Activated CD8-positive, alpha-beta T cell treated with anti-CD3 and anti-CD28 coated beads, Interleukin-2, amount 10 ng/mL, durations not matched to agents 7 days and 5 days (primary cell): ENCODE measurements around the gene KRT74. TPM values are rescaled to one million over a fixed set of nuclear protein-coding genes. Genes with fewer than 3 reads are reported as not detected.

Experiments used
- ATAC-seq: fragments of 150-1000 bp; cut with Tn5 transposase; one replicate; pipeline ENCODE4 v1.10.0; 2021; ENCODE audit warnings: moderate library complexity
- CTCF ChIA-PET: fragments of 350-600 bp; sonication (Branson Sonifier 250); formaldehyde crosslinking; loops from one replicate; lab custom pipeline; 2021; ENCODE audit warnings: antibody characterized with exemption; lab: Charles Lee
- POLR2A ChIA-PET: fragments of 350-600 bp; sonication (Branson Sonifier 250); formaldehyde crosslinking; loops from one replicate; lab custom pipeline; 2021; ENCODE audit warnings: antibody characterized with exemption; lab: Charles Lee
- DNase-seq: peaks from one replicate; pipeline ENCODE4 v3.0.0-alpha.2; 2020
- H3K27ac Mint-ChIP-seq: one replicate; pipeline ENCODE4 v1.8.0; 2021; ENCODE audit warnings: mild to moderate bottlenecking, mixed read lengths
- H3K27me3 Mint-ChIP-seq: one replicate; pipeline ENCODE4 v1.8.0; 2021; ENCODE audit warnings: low read depth, mixed read lengths
- H3K36me3 Mint-ChIP-seq: one replicate; pipeline ENCODE4 v1.8.0; 2021; ENCODE audit warnings: low read depth, mixed read lengths
- H3K4me1 Mint-ChIP-seq: one replicate; pipeline ENCODE4 v1.8.0; 2021; ENCODE audit warnings: low read depth, mixed read lengths
- H3K4me3 Mint-ChIP-seq: one replicate; pipeline ENCODE4 v1.8.0; 2021; ENCODE audit warnings: mild to moderate bottlenecking, mixed read lengths
- H3K9me3 Mint-ChIP-seq: one replicate; pipeline ENCODE4 v1.8.0; 2022; ENCODE audit warnings: mixed read lengths; ENCODE audit not compliant: insufficient read depth
- total RNA-seq, 2 experiments: library from RNA; stranded (reverse); gene quantifications; one replicate each; pipeline ENCODE4 v1.2.3, GENCODE V29; 2021

Gene KRT74
- total RNA-seq, 2 experiments from 2014 or later, result not detected

- ChIA-PET POLR2A (no interaction called here), CTCF (interaction anchor here (1.4 to 1.8 kb wide), 2 partner anchors 20 to 353 kb away, joined by 4 read pairs; no protein-coding TSS in a partner anchor)
- Mint-ChIP-seq H3K36me3 (no peaks in the 10 kb centered on the region), H3K27ac (peak overlapping the region; percentile 46), H3K4me3 (no peak overlapping the region), H3K9me3 (no peaks in the 10 kb centered on the region), H3K4me1 (peaks cover 13% of the 10 kb centered on the region), H3K27me3 (no peaks in the 10 kb centered on the region)
- ATAC-seq, result no peak
- DNase-seq, result no peak
Observed at GRCh38 chr12:52527121-52527800, 46.4 kb downstream of the KRT74 start.

- ChIA-PET POLR2A (no interaction called here), CTCF (interaction anchor here (1.4 kb wide), 1 partner anchor 354 kb away, joined by 4 read pairs; no protein-coding TSS in a partner anchor)
- H3K4me1 Mint-ChIP-seq, result peaks cover 13% of the 10 kb centered on the region
- ATAC-seq (peak; percentile 66), DNase-seq (peak; percentile 48)
- H3K36me3 Mint-ChIP-seq, result no peaks in the 10 kb centered on the region
- peak overlapping the region; percentile 46 for H3K27ac Mint-ChIP-seq
- no peak overlapping the region for H3K4me3 Mint-ChIP-seq
- H3K9me3 Mint-ChIP-seq, result no peaks in the 10 kb centered on the region
- H3K27me3 Mint-ChIP-seq, result no peaks in the 10 kb centered on the region
Observed at GRCh38 chr12:52526511-52526951, 47.1 kb downstream of the KRT74 start.

GRCh38 chr12:52525661-52526499 lies 47.8 kb downstream of the KRT74 start:
- DNase-seq, result no peak
- no peak for ATAC-seq
- POLR2A ChIA-PET, result no interaction called here
- H3K27me3 Mint-ChIP-seq, result no peaks in the 10 kb centered on the region
- peaks cover 13% of the 10 kb centered on the region for H3K4me1 Mint-ChIP-seq
- CTCF ChIA-PET, result interaction anchor here (1.4 kb wide), 1 partner anchor 354 kb away, joined by 4 read pairs; no protein-coding TSS in a partner anchor
- H3K27ac Mint-ChIP-seq, result peak overlapping the region; percentile 46
- H3K36me3 Mint-ChIP-seq, result no peaks in the 10 kb centered on the region
- H3K4me3 Mint-ChIP-seq, result no peak overlapping the region
- H3K9me3 Mint-ChIP-seq, result no peaks in the 10 kb centered on the region

DNA sequence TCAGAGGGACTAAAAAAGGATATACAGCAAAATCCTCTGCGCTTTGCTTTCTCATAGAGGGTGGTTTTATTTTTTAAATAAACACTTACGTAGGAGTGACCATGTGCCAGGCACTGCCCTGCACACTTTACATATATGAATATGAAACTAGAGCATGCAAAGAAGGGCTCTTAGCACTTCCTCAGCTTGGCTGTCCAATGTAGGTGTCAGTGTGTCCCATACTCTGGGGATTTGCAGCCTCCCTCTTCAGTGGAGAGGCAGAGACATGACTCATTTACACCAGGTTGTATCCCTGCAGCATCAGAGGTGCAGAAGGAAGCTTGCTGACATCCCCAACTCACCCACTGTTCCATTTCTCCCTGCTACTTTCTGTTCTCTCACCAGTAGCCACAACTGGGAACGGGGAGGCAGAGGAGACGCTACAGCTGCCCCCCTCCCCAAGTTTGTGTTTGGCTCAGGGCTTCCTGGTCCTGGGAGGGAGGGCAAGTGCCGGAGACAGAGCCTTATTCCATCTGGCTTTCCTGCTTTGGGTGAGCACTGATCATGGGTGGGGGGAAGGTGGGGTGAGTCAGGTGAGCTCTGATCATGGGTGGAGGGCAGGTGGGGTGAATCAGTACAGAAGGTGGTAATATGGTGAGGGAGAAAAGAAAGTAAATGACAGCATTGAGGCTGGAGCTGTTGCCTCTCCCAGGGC lies 48.6 kb downstream of the KRT74 start:
- Mint-ChIP-seq H3K36me3 (no peaks in the 10 kb centered on the region), H3K27ac (no peak overlapping the region), H3K4me3 (no peak overlapping the region), H3K27me3 (no peaks in the 10 kb centered on the region), H3K4me1 (peaks cover 13% of the 10 kb centered on the region), H3K9me3 (no peaks in the 10 kb centered on the region)
- ChIA-PET POLR2A (no interaction called here), CTCF (interaction anchor here (1.0 kb wide), 1 partner anchor 11 kb away, joined by 3 read pairs; no protein-coding TSS in a partner anchor)
- DNase-seq (peak; percentile 5), ATAC-seq (no peak)

DNA sequence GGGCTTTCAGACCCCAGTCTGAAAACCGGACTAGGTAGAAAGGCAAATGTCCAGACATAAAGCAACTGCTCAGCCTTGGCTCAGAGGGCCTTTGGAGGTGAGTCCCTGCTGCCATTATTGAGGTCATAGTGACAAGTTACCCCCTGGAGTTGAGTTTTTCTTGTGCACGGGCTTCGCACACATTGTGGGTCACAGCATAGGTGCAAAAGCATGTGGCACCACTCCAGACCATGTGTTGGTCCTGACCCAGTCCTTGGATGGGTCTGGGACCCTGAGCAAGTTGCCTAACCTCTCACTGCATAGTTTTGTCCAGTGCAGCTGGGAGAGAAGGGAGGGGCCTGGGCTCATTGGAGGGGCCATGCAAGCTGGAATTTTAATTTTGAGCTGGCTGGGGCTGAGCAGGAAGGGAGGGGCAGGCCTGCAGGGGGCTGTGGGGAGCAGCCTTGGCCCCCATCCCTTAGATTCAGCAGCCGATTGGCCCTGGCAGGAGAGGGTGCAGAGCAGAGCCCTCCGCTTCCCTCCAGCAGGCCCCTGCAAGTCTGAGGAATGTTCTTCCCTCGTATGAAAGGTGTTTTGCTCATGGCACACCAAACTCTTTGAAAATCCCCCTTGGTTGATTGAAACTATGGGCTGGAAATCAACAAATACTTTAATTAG lies 49.3 kb downstream of the KRT74 start:
- no peak overlapping the region for H3K4me3 Mint-ChIP-seq
- peak; percentile 12 for DNase-seq
- H3K27me3 Mint-ChIP-seq, result peaks cover under 1% of the 10 kb centered on the region
- H3K4me1 Mint-ChIP-seq, result peaks cover 13% of the 10 kb centered on the region
- POLR2A ChIA-PET, result no interaction called here
- no peaks in the 10 kb centered on the region for H3K36me3 Mint-ChIP-seq
- ATAC-seq, result no peak
- CTCF ChIA-PET, result interaction anchor here (1.0 kb wide), 1 partner anchor 11 kb away, joined by 3 read pairs; no protein-coding TSS in a partner anchor
- no peaks in the 10 kb centered on the region for H3K9me3 Mint-ChIP-seq
- H3K27ac Mint-ChIP-seq, result no peak overlapping the region

DNA sequence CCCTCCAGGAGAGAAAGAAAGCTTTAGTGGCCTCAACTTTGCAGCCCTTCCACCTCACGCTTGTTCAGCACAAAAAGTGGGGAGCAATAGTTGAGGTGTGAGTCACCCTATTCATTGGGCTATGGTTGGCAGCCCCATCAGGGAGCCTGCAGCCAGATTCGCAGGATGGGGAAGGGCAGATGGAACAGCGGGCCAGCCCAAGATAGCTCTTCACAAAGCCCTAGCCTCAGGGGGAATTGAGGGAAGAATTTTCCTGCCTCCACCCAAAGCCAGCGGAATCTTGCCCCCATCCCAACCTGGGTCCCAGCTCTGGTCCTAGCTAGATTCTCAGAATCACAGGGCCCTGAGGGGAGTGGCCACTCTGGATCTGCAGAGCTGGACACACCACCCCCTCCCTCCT lies 49.8 kb downstream of the KRT74 start:
- Mint-ChIP-seq H3K27me3 (peaks cover 4% of the 10 kb centered on the region), H3K9me3 (no peaks in the 10 kb centered on the region), H3K27ac (no peak overlapping the region), H3K4me1 (peaks cover 13% of the 10 kb centered on the region), H3K36me3 (no peaks in the 10 kb centered on the region), H3K4me3 (no peak overlapping the region)
- ChIA-PET POLR2A (no interaction called here), CTCF (interaction anchor here (1.0 kb wide), 1 partner anchor 10 kb away, joined by 3 read pairs; no protein-coding TSS in a partner anchor)
- DNase-seq (peak; percentile 5), ATAC-seq (no peak)

GRCh38 chr12:52522346-52523011 lies 51.2 kb downstream of the KRT74 start:
- no peaks in the 10 kb centered on the region for H3K36me3 Mint-ChIP-seq
- no peak overlapping the region for H3K27ac Mint-ChIP-seq
- ATAC-seq, result no peak
- no peak overlapping the region for H3K4me3 Mint-ChIP-seq
- peak; percentile 8 for DNase-seq
- H3K27me3 Mint-ChIP-seq, result peaks cover 6% of the 10 kb centered on the region
- ChIA-PET POLR2A (no interaction called here), CTCF (interaction anchor here (1.1 kb wide), 1 partner anchor 348 kb away, joined by 3 read pairs; no protein-coding TSS in a partner anchor)
- H3K4me1 Mint-ChIP-seq, result peaks cover 13% of the 10 kb centered on the region
- H3K9me3 Mint-ChIP-seq, result no peaks in the 10 kb centered on the region

- DNase-seq (peak; percentile 15), ATAC-seq (no peak)
- Mint-ChIP-seq H3K27ac (no peak overlapping the region), H3K9me3 (no peaks in the 10 kb centered on the region), H3K27me3 (peaks cover 6% of the 10 kb centered on the region), H3K4me3 (no peak overlapping the region), H3K4me1 (peaks cover 8% of the 10 kb centered on the region), H3K36me3 (no peaks in the 10 kb centered on the region)
- CTCF ChIA-PET, result interaction anchor here (1.1 kb wide), 1 partner anchor 349 kb away, joined by 3 read pairs; no protein-coding TSS in a partner anchor
- POLR2A ChIA-PET, result no interaction called here
Observed at GRCh38 chr12:52521568-52522266, 51.9 kb downstream of the KRT74 start.

DNA sequence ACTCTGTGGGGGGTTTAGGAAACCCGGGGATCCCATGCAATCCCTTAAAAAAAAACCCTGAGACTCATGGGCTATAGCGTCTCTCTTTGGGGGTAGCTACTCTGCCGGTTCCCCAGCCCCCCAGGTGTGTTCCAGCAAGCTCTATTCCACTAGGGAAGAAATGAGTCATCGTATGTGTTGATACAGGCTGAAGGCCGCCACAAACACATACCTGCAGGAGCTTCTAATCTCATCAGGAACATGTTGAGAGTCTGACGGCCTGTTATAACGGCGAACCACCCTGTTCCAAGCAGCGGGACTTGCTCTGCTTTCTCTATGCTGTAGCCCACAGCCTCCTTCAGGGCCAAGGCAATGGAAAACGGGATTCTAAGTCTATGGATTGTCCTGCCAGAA lies 52.5 kb downstream of the KRT74 start:
- Mint-ChIP-seq H3K9me3 (no peaks in the 10 kb centered on the region), H3K36me3 (no peaks in the 10 kb centered on the region), H3K4me3 (no peak overlapping the region), H3K4me1 (peaks cover 3% of the 10 kb centered on the region), H3K27ac (no peak overlapping the region), H3K27me3 (peaks cover 8% of the 10 kb centered on the region)
- POLR2A ChIA-PET, result no interaction called here
- ATAC-seq (no peak), DNase-seq (peak; percentile 14)
- CTCF ChIA-PET, result no interaction called here

GRCh38 chr12:52519826-52520662 lies 53.6 kb downstream of the KRT74 start, which contains the start of gene KRT5:
KRT5 (minus strand) TSS chr12:52520394; CDS start chr12:52520296, 98 bp downstream.
- POLR2A ChIA-PET, result no interaction called here
- H3K27me3 Mint-ChIP-seq, result peaks cover 11% of the 10 kb centered on the region
- H3K27ac Mint-ChIP-seq, result no peak within 1 kb of the TSS
- no peaks in the 10 kb centered on the region for H3K4me1 Mint-ChIP-seq
- no peaks in the 10 kb centered on the region for H3K36me3 Mint-ChIP-seq
- no peaks in the 10 kb centered on the region for H3K9me3 Mint-ChIP-seq
- peak; percentile 13 for DNase-seq
- ATAC-seq, result no peak
- no peak within 1 kb of the TSS for H3K4me3 Mint-ChIP-seq
- CTCF ChIA-PET, result no interaction called here
